Peyer's patch (tissue), 4 donors: ENCODE measurements around the gene UGT1A6.

Source experiments
- CTCF ChIP-seq, 6 experiments: fragments of 450-650 bp in 4 of 6; fragments of 200-600 bp in 2 of 6; sonication (generic) in 1 of 6; IDR thresholded peaks; one replicate each; pipeline ENCODE4 v1.5.1; 2017 to 2019; ENCODE audit warnings: antibody characterized with exemption in 6 of 6, mild to moderate bottlenecking in 3 of 6, moderate library complexity in 1 of 6
- POLR2A ChIP-seq, 2 donors: fragments of 450-650 bp; IDR thresholded peaks; one replicate each; pipeline ENCODE4 v1.5.1; 2017; ENCODE audit warnings: antibody characterized with exemption in 2 of 2, mild to moderate bottlenecking in 2 of 2, moderate library complexity in 2 of 2

GRCh38 chr2:233799087-233799665 lies 106.5 kb downstream of the UGT1A6 start:
- no peak for TF ChIP-seq CTCF (IDR thresholded peaks at IDR 0.05)
- TF ChIP-seq POLR2A (IDR thresholded peaks at IDR 0.05): no peak
